SJCRH30 (cell line): ENCODE measurements around the gene COL4A5. TPM values are rescaled to one million over a fixed set of nuclear protein-coding genes. Genes with fewer than 3 reads are reported as not detected.
"Not testable (repeated sequence)": the region's sequence is repeated elsewhere in the genome, so short reads cannot be mapped to it uniquely, and the experiment has no call there.

Experiments
- DNase-seq, 2 experiments: peaks; one replicate each; pipeline ENCODE4 v3.0.0-alpha.2; 2015 to 2020
- H3K27ac ChIP-seq: fragments of 250-450 bp; sonication (Bioruptor Pico); 2 replicates; pipeline ENCODE4 v1.5.1; 2020; ENCODE audit warnings: mild to moderate bottlenecking, moderate library complexity
- H3K27me3 ChIP-seq: fragments of 250-450 bp; sonication (Bioruptor Pico); 2 replicates; pipeline ENCODE4 v1.5.1; 2020; ENCODE audit warnings: mild to moderate bottlenecking, moderate library complexity
- H3K36me3 ChIP-seq: fragments of 250-450 bp; sonication (Bioruptor Pico); 2 replicates; pipeline ENCODE4 v1.5.1; 2020; ENCODE audit warnings: mild to moderate bottlenecking, moderate library complexity
- H3K4me1 ChIP-seq: fragments of 250-450 bp; sonication (Bioruptor Pico); 2 replicates; pipeline ENCODE4 v1.5.1; 2020; ENCODE audit warnings: mild to moderate bottlenecking, moderate library complexity
- H3K4me3 ChIP-seq: fragments of 250-450 bp; sonication (Bioruptor Pico); 2 replicates; pipeline ENCODE4 v1.5.1; 2020; ENCODE audit warnings: mild to moderate bottlenecking, moderate library complexity
- H3K9me3 ChIP-seq: fragments of 250-450 bp; sonication (Bioruptor Pico); replicated peaks from 2 replicates; pipeline ENCODE4 v1.5.1; 2020; ENCODE audit warnings: mild to moderate bottlenecking, moderate library complexity
- total RNA-seq: library from RNA; depleted of rRNA; stranded (reverse); fragments of >200 nt; shearing (Covaris generic); gene quantifications from 2 replicates; pipeline ENCODE4 v1.2.3, GENCODE V29; 2014; rRNA removed

Gene COL4A5
- 6.4 and 9.5 TPM in 2 replicates for total RNA-seq

GRCh38 chrX:108439426-108439942 is at the start of gene COL4A5:
TSS of gene COL4A5 (plus strand) at chrX:108439838. CDS start at chrX:108440126, 288 bp downstream.
- peak; percentile 24 to 51 for DNase-seq
- Histone ChIP-seq H3K4me3 (peak within 1 kb of the TSS; percentile 48), H3K36me3 (no peaks in the 10 kb centered on the region), H3K27ac (peak within 1 kb of the TSS; percentile 27; the same call in 1 of the 2 replicates), H3K4me1 (no peaks in the 10 kb centered on the region), H3K27me3 (no peaks in the 10 kb centered on the region), H3K9me3 (no peaks in the 10 kb centered on the region)

DNA sequence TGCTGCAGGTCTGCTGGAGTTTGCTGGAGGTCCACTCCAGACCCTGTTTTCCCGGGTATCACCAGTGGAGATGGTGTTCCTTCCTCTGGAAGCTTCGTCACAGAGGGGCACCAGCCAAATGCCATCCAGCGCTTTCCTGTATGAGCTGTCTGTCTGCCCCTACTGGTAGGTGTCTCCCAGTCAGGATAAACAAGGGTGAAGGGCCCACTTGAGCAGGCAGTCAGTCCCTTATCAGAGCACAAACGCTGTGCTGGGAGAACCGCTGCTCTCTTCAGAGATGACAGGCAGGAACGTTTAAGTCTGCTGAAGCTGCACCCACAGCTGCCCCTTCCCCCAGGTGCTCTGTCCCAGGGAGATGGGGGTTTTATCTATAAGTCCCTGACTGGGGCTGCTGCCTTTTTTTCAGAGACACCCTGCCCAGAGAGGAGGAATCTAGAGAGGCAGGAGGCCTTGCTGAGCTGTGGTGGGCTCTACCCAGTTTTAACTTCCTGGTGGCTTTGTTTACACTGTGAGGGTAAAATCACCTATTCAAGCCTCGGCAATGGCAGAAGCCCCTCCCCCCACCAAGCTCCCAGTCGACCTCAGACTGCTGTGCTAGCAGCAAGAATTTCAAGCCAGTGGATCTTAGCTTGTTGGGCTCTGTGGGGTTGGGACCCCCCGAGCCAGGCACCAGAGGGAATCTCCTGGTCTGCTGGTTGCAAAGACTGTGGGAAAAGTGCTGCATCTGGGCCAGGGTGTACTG is 48.5 kb upstream of the COL4A5 start:
- H3K9me3 ChIP-seq, H3K4me1 ChIP-seq, H3K27ac ChIP-seq, H3K4me3 ChIP-seq, H3K27me3 ChIP-seq, DNase-seq, H3K36me3 ChIP-seq: not testable (repeated sequence)

GRCh38 chrX:108396188-108396891 is 43.3 kb upstream of the COL4A5 start:
- Histone ChIP-seq H3K4me3 (no peak overlapping the region), H3K4me1 (no peaks in the 10 kb centered on the region), H3K36me3 (no peaks in the 10 kb centered on the region), H3K27ac (no peak overlapping the region), H3K27me3 (no peaks in the 10 kb centered on the region), H3K9me3 (no peaks in the 10 kb centered on the region)
- no peak for DNase-seq

DNA sequence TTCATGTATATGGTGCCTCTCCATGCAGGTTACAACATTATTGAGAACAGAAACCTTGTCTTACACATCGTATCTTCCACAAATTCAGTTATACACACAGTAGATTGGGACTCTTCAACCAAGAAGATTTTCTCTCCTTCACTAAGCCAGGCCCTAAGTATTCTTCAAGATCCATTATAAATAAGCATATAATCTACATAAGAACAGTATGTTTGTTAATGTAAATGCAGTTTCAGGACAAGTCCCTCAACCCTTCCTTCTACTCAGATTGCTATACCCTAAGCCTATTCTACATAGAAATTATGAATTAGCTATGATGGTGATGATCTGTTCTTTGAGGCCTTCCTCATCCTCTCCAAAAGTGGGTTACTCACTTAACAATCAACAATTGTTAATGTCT is 42.7 kb upstream of the COL4A5 start:
- Histone ChIP-seq H3K4me1 (no peaks in the 10 kb centered on the region), H3K4me3 (no peak overlapping the region), H3K27me3 (no peaks in the 10 kb centered on the region), H3K36me3 (no peaks in the 10 kb centered on the region), H3K9me3 (no peaks in the 10 kb centered on the region), H3K27ac (no peak overlapping the region)
- DNase-seq, result no peak

DNA sequence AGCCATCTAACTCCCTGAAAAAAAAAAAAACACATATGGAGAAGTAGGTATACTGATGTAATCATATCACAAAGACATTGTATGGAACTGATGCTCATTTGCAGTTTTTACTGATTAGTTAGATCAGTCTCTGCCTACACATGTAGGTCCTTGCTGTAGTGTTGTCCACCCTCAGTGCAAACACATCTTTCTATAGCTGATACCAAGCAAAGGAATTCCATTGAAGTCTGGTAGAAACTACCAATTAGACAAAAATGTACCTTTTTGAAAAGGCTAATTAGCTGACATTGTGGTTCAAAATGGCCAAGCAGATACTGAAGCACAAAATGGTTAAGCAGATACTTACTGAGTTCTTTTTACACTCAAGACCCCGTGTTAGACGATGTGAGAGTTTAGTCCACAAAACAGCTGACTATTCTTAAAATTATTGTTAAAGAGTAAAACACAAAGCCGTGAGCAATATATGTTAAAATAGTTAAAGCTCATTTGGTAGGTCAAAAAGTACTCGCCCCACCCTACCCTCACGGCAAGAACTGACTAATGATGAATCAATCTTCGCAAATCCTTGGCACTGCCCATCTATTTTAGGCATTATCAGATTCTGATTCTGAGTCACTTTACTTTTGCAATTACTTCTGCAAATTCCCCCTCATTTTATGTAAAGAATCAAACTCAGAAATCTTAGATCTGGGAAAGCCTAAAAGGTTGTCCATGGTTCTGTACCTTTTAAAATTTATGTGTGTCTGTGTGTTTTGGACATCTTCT is 41.8 kb upstream of the COL4A5 start:
- DNase-seq, result no peak
- no peaks in the 10 kb centered on the region for H3K4me1 ChIP-seq

GRCh38 chrX:108399418-108400165 is 40.0 kb upstream of the COL4A5 start:
- Histone ChIP-seq H3K27ac (no peak overlapping the region), H3K27me3 (no peaks in the 10 kb centered on the region), H3K4me3 (no peak overlapping the region), H3K4me1 (no peaks in the 10 kb centered on the region), H3K36me3 (no peaks in the 10 kb centered on the region), H3K9me3 (no peaks in the 10 kb centered on the region)
- no peak for DNase-seq

More for the DNA sequence above, 41.8 kb upstream of the COL4A5 start:
- Histone ChIP-seq H3K9me3 (no peaks in the 10 kb centered on the region), H3K27me3 (no peaks in the 10 kb centered on the region), H3K4me3 (no peak overlapping the region), H3K27ac (no peak overlapping the region), H3K36me3 (no peaks in the 10 kb centered on the region)

DNA sequence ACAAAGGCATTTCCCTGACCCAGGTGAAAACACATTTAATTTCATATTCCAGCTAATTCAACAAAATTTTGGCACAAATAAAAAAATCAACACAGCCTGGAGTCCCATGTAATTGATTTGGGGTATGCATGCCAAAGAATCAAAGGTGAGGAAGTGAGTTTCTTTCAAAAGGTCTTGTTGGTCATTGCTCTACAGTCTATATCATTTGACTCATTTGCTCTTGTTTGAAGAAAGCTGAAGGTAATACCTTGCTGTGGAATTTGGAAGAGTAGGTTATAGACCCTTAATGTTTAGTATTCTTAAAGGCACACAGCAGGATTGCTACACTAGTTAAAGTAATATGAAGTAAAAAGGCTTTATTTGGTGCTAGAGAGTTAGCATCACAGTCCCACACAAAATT is 26.9 kb upstream of the COL4A5 start:
- Histone ChIP-seq H3K27me3 (no peaks in the 10 kb centered on the region), H3K4me3 (no peak overlapping the region), H3K9me3 (no peaks in the 10 kb centered on the region), H3K36me3 (no peaks in the 10 kb centered on the region), H3K4me1 (no peaks in the 10 kb centered on the region), H3K27ac (no peak overlapping the region)
- DNase-seq, result no peak

DNA sequence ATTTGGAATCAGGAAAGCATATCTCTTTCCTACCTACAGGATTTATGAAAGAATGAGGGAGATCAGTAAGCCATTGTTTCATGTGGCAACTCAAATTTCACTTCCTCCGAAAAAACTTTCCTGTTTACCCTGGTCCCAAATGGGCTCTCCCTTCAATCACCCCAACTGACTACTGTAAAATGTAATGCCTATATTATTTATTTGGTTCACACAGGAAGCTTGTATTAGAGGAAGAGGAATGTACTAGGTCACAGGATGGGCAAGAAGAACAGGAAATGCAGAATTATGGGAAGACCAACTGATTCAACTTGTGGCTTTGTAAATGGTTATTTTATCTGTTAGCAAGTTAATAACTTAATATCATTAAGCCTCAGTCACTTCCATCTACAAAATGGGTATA is 24.5 kb upstream of the COL4A5 start:
- DNase-seq, result no peak
- H3K27ac ChIP-seq, result no peak overlapping the region
- no peaks in the 10 kb centered on the region for H3K9me3 ChIP-seq
- no peaks in the 10 kb centered on the region for H3K36me3 ChIP-seq
- no peaks in the 10 kb centered on the region for H3K4me1 ChIP-seq
- no peaks in the 10 kb centered on the region for H3K27me3 ChIP-seq
- no peak overlapping the region for H3K4me3 ChIP-seq

DNA sequence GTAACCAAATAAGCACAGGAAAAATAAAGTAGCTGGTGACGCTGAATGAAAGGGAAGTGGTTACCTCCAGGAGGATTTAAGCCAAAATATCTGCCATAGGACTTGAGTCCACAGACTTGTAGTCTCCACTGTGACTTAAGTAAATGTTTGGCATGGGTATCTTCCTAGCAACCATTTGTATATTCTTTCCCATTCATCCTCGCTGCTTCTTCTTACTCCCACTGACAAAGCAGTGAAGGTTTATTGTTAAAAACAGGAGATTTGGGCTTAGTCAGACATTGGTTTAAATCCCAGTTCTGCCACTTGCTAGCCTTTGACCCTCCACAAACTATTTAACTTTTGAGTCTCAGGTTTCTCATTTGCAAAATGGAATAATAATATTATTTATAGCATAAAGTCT is 23.7 kb upstream of the COL4A5 start:
- Histone ChIP-seq H3K9me3 (no peaks in the 10 kb centered on the region), H3K27me3 (no peaks in the 10 kb centered on the region), H3K27ac (no peak overlapping the region), H3K4me1 (no peaks in the 10 kb centered on the region), H3K4me3 (no peak overlapping the region), H3K36me3 (no peaks in the 10 kb centered on the region)
- no peak for DNase-seq

DNA sequence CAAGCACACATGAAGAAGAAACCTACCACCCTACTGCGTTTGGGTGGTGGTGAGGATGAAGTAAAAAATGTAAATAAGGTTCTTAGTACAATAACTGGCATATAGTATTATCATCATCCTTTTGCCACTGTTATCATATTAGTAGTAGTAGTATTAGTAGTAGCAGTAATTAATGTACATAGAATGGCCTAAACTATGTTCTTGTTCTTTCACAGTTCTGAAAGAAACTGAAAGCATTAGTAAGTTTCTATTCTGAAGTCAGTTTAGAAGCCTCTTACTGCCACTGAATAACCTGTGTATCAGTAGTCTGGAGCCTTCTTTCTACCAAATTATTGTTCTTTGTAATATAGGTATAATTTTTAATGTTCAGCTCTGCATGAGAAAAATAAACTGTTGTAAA is 22.4 kb upstream of the COL4A5 start:
- DNase-seq, result no peak
- Histone ChIP-seq H3K4me3 (no peak overlapping the region), H3K9me3 (no peaks in the 10 kb centered on the region), H3K27ac (no peak overlapping the region), H3K4me1 (no peaks in the 10 kb centered on the region), H3K27me3 (no peaks in the 10 kb centered on the region), H3K36me3 (no peaks in the 10 kb centered on the region)

- Histone ChIP-seq H3K27ac (no peak overlapping the region), H3K27me3 (no peaks in the 10 kb centered on the region), H3K36me3 (no peaks in the 10 kb centered on the region), H3K9me3 (no peaks in the 10 kb centered on the region), H3K4me1 (no peaks in the 10 kb centered on the region), H3K4me3 (no peak overlapping the region)
- DNase-seq, result no peak
These were observed 20.2 kb upstream of the COL4A5 start for GRCh38 chrX:108419401-108419800.

GRCh38 chrX:108420481-108420880 is 19.2 kb upstream of the COL4A5 start:
- H3K27me3 ChIP-seq, result no peaks in the 10 kb centered on the region
- no peak overlapping the region for H3K27ac ChIP-seq
- no peaks in the 10 kb centered on the region for H3K9me3 ChIP-seq
- no peaks in the 10 kb centered on the region for H3K36me3 ChIP-seq
- no peaks in the 10 kb centered on the region for H3K4me1 ChIP-seq
- H3K4me3 ChIP-seq, result no peak overlapping the region
- no peak for DNase-seq

GRCh38 chrX:108426262-108426661 is 13.4 kb upstream of the COL4A5 start:
- Histone ChIP-seq H3K4me1 (no peaks in the 10 kb centered on the region), H3K27ac (no peak overlapping the region), H3K36me3 (no peaks in the 10 kb centered on the region), H3K4me3 (no peak overlapping the region), H3K9me3 (no peaks in the 10 kb centered on the region), H3K27me3 (no peaks in the 10 kb centered on the region)
- no peak for DNase-seq

GRCh38 chrX:108435261-108435660 is 4.4 kb upstream of the COL4A5 start:
- DNase-seq, result no peak
- H3K36me3 ChIP-seq, result no peaks in the 10 kb centered on the region
- no peaks in the 10 kb centered on the region for H3K4me1 ChIP-seq
- H3K4me3 ChIP-seq, result no peak overlapping the region
- H3K9me3 ChIP-seq, result no peaks in the 10 kb centered on the region
- H3K27ac ChIP-seq, result no peak overlapping the region
- H3K27me3 ChIP-seq, result no peaks in the 10 kb centered on the region
